HG03378 (cell line): Measurements from ENCODE around the gene PIKFYVE.
"Not testable (repeated sequence)": the region's sequence is repeated elsewhere in the genome, so short reads cannot be mapped to it uniquely, and the experiment has no call there.

ENCODE experiments used
- ATAC-seq: cut with Tn5 transposase; IDR thresholded peaks from one replicate; pipeline ENCODE4 v1.9.1; 2021; ENCODE audit warnings: mild to moderate bottlenecking, moderate library complexity; ENCODE audit not compliant: unreplicated experiment

The PIKFYVE gene

GRCh38 chr2:208358758-208359631, 92.9 kb downstream of the PIKFYVE start:
- ATAC-seq: no peak

- ATAC-seq: no peak
Observed at GRCh38 chr2:208359632-208359986, 93.6 kb downstream of the PIKFYVE start.

DNA sequence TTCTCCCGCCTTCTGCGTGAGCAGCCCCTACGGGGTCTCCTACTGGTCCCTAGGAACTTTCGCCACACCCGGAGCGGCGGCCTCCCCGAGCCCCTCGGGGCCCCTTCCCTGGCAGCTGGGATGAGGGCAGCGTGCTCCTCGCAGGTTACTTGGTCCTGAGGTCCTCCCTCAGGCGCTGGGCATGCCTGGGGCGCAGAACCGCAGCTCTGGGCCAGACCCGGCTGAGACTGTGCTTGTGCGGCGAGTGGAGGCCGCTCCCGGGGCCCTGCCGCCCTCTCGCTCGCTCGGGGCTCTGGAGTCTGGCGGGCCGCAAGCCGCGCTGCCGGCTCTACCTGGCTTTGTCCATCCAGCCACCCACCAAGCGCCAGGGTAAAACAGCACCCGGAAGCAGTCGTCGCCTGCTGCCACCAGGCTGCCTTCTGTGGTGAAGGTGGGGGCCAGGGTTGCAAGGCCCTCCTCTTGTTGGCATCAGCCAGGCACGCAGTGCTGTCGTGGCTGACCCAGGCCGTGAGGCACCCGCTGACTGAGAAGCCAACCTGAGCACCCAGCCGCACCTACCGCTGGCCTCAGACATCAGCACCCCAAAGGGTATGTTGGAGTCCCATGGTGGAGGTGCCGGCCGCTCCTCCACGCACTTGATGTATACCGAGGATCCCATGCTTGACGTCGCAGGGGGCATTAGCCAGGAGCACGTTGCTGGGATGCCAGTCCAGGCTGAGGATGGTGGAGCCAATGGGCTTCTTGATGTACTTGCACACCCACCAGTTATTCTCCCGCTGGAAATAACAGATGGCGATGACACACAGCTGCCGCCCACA, 94.4 kb downstream of the PIKFYVE start:
- ATAC-seq: no peak

- no peak for ATAC-seq
Observed at GRCh38 chr2:208361077-208361441, 95.0 kb downstream of the PIKFYVE start.

DNA sequence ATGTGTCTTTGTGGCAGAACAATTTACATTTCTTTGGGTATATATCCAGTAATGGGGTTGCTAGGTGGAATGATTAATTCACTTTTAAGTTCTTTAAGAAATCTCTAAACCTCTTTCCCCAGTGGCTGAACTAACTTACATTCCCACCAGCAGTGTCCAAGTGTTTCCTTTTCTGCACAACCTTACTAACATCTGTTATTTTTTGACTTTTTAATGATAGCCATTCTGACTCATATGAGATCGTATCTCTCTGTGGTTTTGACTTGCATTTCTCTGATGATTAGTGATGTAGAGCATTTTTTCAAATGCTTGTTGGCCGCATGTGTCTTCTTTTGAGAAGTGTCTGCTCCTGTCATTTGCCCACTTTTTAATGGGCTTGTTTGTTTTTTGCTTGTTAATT, 97.4 kb downstream of the PIKFYVE start:
- peak; percentile 84 for ATAC-seq

DNA sequence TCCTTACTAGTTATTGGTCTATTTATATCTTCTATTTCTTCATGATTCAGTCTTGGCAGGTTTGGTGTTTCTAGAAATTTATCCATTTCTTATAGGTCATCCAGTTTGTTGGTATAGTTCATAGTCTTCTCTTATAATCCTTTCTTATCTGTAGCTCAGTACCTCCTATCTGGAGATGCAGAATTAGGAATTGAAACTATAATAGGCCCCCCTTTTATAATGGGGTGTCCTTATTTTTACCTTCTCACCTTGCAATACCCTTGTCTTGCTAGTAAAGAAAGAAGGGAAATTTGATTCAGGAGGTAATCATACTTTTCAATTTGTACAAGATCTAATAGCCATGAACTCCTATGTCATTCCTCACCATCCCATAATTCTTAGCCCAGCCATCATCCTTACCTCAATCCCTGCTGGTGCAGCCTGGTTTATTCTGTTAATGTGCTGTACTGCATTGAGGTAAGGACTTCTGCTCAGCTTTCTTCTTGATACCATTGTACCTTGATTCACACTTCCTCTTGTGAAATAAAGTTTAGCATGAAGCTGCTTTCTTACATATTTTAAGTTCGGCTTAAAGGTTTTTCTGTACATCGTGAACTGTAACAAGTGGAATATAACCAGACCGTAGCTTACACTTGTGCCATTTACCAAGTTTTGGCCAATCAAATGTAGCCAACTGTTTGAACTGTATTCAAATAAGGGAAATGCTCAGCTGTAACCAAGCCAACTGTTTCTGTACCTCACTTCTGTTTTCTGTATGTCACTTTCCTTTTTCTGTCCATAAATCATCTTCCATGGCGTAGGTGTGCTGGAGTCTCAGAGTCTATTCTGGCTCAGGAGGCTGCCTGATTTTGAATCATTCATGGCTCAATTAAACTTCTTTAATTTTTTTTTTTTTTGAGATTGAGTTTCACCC, 100.4 kb downstream of the PIKFYVE start:
- peak; percentile 59 for ATAC-seq

- ATAC-seq: no peak
Observed at GRCh38 chr2:208369091-208369490, 103.0 kb downstream of the PIKFYVE start.

- ATAC-seq: no peak
Observed at GRCh38 chr2:208370881-208371633, 105.0 kb downstream of the PIKFYVE start.

GRCh38 chr2:208371634-208371935, 105.5 kb downstream of the PIKFYVE start:
- ATAC-seq: no peak

GRCh38 chr2:208373460-208374089, 107.5 kb downstream of the PIKFYVE start:
- peak; percentile 65 for ATAC-seq

DNA sequence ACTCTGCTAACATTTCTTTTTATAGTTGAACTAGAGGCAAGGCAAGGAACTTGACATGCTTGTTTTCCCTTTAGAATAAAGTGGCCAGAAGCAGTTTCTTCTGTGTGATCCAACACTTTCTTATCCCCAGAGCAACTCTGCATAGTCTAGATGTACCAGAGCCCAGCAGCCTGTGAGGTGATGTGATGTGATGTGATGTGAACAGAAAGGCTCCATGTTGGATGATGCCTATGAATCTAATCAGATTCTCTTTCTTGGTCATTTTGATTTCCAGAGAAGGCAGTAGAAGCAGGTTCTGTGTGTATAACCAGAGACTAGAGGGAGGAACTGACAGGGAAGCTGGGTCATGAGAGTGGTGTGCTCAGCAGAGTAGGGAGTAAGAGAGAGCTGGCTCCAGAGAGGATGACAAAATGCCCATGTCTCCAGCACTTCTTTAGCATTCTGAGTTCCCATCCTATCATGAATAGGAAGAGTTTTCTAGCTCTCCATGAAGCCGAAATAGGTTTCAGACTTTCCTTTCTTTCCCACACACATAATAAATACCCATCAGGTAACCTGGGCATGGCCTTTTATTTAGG, 109.5 kb downstream of the PIKFYVE start:
- no peak for ATAC-seq

DNA sequence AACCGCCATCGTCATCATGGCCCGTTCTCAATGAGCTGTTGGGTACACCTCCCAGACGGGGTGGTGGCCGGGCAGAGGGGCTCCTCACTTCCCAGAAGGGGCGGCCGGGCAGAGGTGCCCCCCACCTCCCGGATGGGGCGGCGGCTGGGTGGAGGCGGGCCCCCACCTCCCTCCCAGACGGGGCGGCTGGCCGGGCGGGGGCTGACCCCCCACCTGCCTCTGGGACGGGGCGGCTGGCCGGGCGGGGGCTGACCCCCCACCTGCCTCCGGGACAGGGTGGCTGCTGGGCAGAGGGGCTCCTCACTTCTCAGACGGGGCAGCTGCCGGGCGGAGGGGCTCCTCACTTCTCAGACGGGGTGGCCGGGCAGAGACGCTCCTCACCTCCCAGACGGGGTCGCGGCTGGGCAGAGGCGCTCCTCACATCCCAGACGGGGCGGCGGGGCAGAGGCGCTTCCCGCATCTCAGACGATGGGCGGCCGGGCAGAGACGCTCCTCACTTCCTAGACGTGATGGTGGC, 111.3 kb downstream of the PIKFYVE start:
- not testable (repeated sequence) for ATAC-seq

DNA sequence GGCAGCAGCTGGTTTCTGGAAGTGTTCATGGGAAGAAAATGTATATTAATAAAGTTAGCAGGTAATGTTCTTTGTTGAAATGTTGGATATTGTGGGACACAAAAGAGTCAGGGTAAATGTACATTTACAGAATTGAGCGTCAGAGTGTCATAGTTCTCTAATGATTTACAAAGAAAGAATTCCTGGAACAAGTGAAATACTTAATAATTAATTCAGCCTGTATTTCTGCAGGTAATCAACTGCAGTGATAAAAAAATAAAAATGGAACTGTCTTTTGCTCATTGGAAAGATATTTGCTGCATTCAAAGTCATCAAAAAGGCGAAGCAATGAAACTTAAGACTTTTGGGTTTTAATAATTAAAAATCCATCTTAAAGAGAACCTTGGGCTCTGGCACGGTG, 113.1 kb downstream of the PIKFYVE start:
- no peak for ATAC-seq

- no peak for ATAC-seq
Observed at GRCh38 chr2:208384637-208385036, 118.6 kb downstream of the PIKFYVE start.

DNA sequence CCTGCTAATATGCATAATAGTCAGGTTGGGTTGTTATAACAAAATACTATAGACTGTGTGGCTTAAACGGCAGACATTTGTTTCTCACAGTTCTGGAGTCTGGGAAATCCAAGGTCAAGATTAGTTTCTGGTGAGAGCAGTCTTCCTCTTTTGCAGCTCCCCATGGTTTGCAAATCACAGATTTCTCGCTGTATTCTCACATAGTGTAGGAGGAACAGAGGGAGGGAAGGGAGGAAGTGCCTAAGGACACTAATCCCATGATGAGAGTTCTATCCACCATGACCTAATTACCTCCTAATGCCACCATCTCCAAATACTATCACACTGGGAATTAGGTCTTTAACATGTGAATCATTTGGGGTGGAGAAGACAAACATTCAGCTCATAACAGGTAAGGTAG, 120.5 kb downstream of the PIKFYVE start:
- ATAC-seq: no peak

DNA sequence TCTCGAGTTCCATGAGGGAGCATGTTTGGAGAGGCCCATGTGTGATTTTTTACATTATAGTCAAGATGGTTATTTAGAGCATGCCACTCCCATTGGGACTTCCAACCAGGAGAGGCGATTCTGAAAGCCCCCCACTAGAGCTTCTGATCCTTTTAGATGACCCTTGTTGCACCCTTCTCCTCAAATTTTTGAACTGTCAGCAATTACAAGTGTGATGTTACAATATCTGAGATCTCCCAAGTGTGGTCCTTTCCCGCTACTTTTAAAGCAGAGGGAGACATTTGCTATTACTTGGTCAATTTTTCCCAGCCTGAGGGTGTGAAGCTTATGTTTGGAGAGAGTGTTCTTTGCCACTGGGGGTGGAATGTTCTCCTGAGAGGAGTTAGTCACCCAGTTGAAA, 123.9 kb downstream of the PIKFYVE start:
- no peak for ATAC-seq

- no peak for ATAC-seq
Observed at GRCh38 chr2:208392300-208392699, 126.2 kb downstream of the PIKFYVE start.

DNA sequence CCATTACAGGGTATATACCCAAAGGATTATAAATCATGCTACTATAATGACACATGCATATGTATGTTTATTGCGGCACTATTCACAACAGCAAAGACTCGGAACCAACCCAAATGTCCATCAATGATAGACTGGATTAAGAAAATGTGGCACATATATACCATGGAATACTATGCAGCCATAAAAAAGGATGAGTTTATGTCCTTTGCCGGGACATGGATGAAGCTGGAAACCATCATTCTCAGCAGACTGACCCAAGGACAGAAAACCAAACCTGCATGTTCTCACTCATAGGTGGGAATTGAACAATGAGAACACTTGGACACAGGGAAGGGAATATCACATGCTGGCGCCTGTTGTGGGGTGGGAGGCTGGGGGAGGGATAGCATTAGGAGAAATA, 130.7 kb downstream of the PIKFYVE start:
- not testable (repeated sequence) for ATAC-seq

GRCh38 chr2:208399201-208399600, 133.1 kb downstream of the PIKFYVE start:
- ATAC-seq: no peak
